Activated CD8-positive, alpha-beta memory T cell treated with anti-CD3 and anti-CD28 coated beads for 4 hours (primary cell): ENCODE measurements around the gene GRB7.

Experiments
- DNase-seq, 2 donors: peaks; one replicate each; pipeline ENCODE4 v3.0.0-alpha.2; 2020; ENCODE audit warnings: low read depth in 2 of 2

Gene GRB7

DNA sequence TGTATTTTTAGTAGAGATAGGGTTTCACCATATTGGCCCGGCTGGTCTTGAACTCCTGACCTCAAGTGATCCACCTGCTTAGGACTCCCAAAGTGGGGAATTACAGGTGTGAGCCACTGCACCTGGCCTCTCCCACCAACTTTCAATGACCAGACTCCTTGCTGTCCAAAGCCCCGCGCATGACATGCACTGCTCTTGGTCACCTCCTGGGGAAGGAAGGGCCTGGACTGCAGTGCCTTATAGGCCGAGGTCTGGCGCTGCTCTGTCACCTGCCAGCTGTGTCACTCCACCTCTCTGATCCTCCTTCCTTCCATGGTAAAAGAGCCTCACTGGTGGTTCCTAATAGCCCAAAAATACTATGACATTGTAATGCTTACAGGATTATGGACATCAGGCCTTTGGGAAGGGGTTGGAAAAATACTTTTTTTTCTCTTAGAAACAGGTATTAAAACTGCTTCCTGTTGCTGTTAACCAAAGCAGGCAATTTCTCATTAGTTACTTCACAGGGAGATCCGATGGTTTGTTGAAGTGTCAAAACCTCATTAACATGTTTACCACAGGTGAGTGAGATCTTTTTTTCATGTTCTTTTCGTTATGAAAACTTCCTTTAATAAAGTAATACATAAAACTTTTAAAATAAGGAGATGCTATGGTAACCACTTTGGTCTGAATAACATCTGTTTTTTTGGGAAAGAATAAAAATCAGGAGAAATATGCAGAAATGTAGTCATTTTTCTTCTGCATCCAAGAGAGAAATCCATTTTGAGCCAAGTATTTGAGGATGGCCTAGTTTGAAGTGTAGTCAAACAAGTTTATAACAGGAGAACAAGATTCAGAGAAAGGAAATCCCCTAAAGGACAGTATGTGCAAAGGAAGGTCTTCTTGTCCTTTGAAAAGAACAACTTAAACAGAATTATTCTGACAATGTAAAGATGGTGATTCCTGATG is 35.5 kb downstream of the GRB7 start:
- DNase-seq = no peak

DNA sequence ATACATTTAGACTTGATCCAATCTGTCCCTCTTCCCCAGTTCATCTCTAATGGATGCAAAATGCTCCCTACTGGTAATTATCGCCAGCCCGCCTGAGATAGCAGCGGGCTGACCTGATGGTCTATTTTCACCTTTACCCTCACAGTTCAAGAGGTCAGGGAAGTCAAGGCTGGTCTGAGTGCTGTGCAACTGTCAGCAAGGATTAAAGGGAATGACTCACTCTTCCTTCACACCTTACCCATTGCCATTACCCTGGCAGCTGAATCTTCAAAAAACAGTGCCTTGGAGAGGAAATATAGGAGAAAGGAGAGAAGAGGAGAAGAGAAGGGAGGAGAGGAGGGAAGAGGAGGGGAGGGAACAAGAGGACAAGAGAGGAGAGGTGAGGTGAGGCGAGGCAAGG is 36.3 kb downstream of the GRB7 start:
- no peak for DNase-seq

DNA sequence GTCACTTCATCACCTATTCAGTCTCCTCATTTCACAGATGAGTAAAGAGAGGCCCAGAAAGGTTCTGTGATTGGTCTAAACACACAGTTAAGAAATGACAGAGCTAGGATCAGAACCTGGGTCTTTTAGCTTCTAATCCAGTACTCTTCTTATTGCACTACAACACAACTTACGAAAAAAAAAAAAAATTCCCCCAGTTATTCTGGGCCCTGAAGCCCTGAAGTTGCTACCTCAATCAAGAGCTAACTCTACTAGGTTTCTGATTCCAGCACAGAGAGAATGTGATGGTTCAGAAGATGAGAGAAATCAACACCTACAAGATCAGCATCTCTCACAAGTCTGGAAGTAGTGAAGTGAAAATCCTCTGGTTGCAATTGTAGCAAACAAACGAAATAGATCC is 37.3 kb downstream of the GRB7 start:
- no peak for DNase-seq

DNA sequence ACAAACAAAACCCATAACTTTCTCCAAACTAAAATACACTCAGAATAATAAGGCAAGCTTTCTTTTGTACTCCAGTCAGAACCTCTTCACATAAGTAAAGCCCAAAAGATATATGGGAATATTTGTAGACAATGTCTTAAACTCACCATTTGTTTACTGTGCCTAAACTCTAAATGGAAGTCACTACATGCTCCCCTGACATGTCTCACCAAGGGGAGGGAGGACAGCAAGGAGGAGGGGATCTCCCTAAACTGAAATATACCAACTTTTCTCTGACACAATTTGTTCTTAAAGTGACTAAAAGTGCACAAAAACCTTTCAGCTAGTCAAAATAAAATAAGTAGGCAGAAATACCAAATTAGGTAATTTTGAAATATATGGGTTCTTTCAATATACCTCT is 38.5 kb downstream of the GRB7 start:
- DNase-seq = no peak

DNA sequence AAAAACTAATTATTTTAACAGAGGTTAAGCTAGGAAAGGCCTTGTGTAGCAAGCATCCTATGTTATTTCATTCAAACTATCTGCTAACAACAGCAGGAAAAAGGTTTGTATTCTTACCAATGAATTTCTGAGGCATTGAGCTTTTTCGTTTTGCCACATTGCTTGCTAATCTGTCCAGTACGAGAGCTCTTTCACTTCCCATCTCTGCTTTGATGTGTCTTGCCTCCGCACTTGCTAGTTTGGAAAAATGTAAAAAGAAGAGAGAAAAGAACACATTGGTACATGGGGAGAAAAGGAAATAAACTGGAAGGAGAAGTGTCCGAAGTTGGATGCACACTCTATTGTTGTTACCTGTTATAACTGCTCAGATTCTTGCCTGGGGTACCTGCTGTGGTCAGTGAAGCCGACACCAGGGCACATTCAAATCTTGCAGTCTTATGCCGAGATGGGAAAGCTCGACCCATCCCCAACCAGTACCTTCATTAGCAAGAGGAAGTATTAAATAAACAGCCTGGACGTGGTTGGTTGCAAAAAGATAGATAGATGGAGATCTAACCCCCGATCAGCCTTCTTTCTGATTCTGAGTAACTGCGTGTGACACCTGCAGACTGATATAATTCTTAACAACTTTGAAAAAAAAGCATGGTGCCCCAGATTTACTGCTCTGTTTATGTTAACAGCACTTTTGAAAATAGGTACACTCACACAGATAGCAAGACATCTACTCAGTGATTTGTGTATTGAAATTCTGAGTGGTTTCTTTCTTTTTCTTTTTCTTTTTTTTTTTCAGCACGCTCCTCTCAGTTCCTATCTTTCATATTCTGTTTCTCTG is 40.0 kb downstream of the GRB7 start:
- no peak for DNase-seq

DNA sequence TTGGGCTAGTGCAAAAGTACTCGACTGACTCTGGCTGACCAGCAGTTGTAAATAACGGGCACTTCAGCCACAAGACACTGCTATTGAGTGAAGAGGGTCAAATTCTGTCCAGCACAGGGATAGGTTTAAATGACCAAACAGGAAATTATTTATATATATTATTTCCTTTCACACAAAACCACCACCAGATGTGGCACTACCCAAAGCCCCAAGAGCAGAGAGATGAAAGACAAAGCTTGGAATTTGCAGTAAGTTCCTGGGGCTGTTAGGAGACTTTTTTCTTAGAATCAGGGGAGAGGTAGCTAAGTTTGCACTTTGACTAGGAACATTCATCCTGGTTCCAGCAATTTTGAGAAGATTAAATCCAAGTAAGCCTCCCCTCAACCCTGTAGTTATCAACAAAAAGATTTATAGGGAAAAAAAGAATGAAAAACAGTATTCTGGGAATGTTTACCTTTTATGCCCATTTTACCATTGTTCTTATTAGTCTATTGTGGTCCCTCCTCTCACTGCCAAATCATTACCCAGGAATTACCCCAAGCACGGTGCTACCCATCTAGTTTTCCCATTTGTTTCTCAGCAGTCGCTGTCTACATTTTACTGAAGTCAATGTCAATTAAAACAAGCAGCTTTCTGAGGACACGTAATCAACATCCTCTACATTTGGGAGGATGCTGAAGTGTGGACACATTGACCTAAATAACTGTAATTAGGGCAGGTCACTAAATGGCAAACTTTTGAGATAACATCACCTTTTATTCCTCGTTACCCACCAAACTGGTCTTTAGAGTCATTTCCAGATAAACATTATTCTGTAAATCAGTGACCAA is 43.5 kb downstream of the GRB7 start:
- no peak for DNase-seq

DNA sequence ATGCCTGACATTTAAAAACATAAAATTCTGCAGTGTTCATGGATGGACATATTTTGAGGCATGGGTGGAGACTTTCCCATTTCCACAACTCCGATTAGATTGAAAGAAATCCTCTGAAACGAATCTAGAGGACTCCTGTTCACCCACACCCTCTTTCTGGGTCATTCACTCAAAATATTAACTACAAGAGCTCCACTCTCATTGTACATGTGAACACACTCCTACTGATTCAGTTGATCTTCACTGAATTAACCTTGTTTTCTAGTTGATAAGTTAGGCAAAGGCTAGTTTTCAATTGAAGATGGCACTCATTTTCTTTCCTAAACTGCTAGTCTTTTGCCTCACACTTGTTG is 44.1 kb downstream of the GRB7 start:
- no peak for DNase-seq

DNA sequence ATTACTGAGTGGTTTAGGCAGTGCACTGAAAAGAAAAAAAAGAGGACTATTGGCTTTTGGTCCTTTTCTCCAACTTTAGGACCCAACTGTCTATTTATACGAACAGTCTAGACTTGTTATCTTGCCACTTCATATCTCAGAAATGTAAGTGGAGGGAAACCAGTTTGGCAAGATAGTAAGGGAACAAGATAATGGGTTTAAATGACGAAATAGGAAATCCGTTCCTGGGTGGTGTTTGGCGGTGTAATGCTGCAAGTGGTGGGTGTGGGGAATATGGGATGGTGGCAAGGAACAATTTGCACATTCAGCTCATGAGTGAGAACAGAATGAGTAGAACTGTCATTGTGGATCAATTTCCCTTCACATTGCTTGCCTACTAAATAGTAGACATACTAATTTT is 44.7 kb downstream of the GRB7 start:
- DNase-seq = no peak

DNA sequence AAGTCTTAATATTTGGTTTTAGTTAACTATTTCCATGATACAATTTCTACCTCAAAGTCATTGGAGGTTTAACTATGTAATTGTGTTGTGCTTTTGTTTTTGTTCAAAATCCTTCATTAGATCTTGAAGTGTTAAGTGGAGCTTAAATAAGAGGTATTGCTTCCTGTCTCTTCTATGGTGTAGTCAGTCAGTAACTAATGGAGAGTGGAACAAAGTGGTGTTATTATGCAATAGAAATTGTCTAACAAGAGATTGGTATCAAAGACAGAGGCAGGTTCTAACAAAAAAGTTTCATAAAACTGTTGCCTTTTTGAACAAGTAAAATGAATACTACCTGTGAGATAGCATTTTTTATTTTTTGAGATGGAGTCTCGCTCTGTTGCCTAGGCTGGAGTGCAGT is 45.2 kb downstream of the GRB7 start:
- no peak for DNase-seq

DNA sequence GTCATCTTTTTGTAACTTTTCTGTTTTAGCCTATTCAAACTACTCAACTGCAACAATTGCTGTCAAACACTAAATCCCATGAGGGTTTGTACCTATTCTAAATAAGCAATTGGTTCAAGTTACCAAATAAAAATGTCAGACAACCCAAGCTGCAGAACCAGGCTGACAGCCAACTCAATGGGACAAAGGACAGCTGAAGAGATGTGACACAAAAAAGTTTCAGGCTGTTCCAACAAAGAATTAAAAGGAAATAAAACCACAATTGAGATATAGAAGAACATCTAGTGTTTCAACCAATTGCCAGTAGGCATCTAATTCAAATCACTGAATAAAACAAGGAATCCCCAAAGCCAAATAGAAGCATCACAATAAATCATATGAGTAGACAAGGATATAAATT is 49.3 kb downstream of the GRB7 start:
- no peak for DNase-seq

DNA sequence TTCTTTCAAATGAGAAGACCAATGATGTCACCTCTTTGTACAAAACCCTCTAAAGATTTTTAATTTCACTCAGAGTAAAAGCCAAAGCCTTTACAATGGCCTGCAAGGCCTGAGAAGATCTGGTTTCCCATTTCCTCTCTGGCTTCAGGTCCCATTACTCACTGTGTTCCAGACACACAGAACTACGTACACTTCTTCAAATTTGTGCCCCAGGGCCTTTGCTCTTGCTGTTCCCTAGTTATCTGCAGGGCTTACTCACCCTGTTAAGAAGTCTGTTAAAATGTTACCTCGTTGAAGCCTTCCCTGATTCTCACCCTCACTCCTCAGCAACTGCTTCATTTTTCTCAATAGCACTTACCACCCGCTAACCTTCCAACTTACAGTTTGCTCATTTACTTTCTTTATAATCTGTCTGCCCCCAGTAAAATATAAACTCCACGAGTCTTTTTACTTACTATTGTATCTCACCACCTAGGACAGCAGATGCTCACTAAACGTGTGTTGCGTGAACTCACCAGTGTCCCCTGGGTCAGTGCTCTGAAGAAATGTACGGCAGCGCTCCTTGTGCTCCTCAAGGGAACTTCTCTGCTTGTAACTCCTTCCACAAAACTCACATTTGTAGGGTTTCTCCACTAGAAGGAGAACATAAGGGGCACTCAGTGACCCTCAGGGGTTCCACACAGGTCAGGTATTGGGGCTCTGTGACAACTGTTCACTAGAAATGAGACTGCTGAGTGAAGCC is 50.2 kb downstream of the GRB7 start:
- no peak for DNase-seq

DNA sequence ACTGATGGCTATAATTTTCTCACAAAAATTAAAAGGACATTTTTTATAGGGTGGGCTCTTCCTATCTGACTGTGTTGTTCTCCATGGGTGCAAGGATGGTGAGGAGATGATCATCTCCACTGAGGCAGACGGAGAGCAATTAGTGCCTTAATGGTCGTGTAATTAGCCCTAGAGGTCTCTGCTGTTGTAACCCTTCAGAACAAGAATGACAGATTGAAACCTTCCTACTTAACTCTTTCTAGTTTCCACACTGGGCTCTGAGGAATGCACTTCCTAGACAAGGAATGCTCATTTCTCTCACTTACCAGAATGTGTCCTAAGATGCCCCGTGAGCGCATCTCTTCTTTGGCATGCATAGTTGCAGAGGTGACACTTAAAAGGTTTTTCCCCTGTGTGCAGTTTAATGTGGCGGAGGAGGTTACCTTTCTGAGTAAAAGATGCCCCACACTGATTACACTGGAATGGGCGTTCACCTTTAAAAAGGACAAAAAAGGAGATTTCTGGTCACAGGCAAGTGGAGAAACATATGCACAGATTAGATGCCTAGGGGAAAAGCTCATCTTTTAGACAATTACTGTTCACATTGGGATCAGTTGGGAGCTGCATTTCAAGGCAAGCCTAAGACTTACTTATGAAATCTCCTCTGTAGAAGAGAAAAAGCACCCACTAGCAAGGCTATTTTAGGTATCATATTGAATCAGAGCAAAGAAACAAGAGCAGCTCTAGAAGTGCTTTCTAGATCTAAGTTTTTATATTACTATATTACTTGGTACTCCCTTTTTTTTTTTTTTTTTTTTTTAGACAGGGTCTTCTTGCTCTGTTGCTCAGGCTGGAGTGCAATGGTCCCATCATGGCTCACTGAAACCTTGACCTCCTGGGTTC is 53.6 kb downstream of the GRB7 start:
- DNase-seq = no peak

DNA sequence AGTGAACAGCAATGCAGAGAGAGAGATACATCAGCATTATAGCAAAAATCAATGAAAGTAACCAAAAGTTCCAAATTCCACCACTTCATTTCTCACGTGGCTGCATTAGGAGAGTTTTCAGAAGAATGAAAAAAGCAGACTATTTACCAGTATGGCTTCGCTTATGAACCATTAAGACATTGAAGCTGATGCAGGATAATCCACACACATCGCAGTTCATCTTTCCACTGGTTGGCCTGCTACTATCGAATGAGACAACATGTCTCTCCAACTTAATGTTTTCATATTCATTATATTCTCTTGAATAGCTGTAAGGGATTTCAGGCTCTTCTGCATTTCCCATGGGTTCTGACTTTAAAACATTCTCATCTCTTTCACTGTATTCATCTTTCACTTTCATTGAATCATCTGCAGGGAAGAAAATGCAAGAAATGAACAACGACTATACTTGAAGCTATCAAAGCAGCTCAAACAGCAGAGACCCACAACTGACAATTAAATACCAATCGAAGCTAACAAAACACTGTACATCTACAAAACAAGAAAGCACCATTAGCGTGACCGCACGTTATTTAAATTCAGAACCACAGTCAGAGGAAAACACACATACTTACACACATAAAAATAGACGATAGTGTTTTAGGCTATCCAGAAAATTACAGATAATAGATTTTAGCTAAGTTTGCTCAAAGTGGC is 54.9 kb downstream of the GRB7 start:
- DNase-seq = no peak

DNA sequence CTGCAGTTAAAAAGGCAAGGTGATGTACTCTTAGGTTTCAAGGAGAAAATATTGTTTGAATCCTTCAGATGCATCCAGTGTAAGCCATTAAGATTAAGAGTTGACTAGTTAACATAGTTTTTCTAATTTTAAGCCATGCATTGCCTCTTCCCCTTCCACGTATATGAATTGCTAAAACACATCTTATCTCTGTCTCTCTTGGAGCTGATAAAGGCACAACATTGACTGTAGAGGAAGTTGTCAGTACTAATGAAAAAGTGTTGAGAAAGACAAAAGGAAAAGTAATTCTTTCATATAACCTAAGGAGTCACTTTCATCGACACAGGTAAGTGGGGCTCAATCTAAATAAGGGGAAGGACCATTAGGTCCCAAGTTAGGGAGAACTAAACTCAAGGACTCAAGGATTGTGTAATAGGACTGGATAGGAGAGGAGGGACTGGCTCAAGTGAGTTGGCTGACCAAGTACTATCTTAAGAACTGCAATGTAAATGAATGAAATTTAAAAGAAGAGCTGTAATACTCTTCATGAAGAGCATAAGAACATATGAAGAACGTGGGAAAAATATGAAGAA is 55.6 kb downstream of the GRB7 start:
- no peak for DNase-seq

DNA sequence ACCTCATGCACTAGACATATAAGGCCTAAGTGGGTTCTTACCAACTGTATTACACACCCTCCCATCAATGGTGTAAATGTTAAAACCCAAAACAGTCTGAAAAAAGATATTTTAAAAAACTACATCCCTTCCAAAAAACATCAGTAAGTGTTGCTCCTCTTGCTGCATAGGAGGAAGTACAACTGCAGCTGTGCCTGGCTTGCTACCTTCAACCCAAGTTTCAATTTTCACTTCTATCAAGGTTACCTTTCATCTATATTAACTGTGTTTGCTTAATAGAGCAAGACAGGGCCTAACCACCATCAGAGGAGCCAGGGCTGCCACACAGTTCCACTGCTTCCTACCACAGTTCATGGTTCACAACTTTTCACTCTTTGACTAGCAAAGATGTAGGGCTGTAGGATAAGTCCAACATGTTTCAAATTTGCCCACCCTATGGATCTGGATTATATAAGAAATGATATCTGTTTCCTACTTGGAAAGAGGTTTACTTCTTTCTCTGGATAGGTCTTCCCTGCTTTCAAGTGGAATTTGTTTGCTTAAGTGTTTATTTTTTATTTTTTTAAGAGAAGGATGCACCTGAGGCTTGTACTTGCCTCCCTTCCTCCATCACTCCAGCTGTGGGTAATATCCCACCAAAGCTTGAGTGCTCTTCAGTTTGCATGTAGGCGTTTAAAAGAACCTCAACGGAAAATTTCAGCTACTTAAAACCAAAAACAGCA is 56.7 kb downstream of the GRB7 start:
- no peak for DNase-seq
